ENCODE results near the gene SLC26A11.

Gene SLC26A11

GRCh38 chr17:80180192-80180591 is 40.0 kb upstream of the SLC26A11 start:
- no peak for DNase-seq (ENCODE audit: extremely low read depth, low read depth)
- no peak for TF ChIP-seq CTCF (IDR thresholded peaks at IDR 0.05; ENCODE audit: low read depth, low read length, missing control alignments)
- H3K4me3 ChIP-seq (replicated peaks; ENCODE audit: low read depth, low read length), result no peak overlapping the region

- TF ChIP-seq CTCF (IDR thresholded peaks at IDR 0.05; ENCODE audit: low read depth, low read length, missing control alignments), result no peak
Observed at GRCh38 chr17:80181431-80181830, 38.8 kb upstream of the SLC26A11 start.

GRCh38 chr17:80182118-80182844 is 37.9 kb upstream of the SLC26A11 start:
- DNase-seq (ENCODE audit: extremely low read depth, low read depth), result no peak
- TF ChIP-seq CTCF (IDR thresholded peaks at IDR 0.05; ENCODE audit: low read depth, low read length, missing control alignments), result no peak
- H3K4me3 ChIP-seq (replicated peaks; ENCODE audit: low read depth, low read length), result no peak overlapping the region

More at GRCh38 chr17:80181431-80181830, 38.8 kb upstream of the SLC26A11 start:
- H3K4me3 ChIP-seq (replicated peaks; ENCODE audit: low read depth, low read length), result no peak overlapping the region
- no peak for DNase-seq (ENCODE audit: extremely low read depth, low read depth)

GRCh38 chr17:80182845-80183223 is 37.4 kb upstream of the SLC26A11 start:
- DNase-seq (ENCODE audit: extremely low read depth, low read depth), result no peak
- H3K4me3 ChIP-seq (replicated peaks; ENCODE audit: low read depth, low read length), result no peak overlapping the region
- no peak for TF ChIP-seq CTCF (IDR thresholded peaks at IDR 0.05; ENCODE audit: low read depth, low read length, missing control alignments)

GRCh38 chr17:80183581-80184422 is 36.4 kb upstream of the SLC26A11 start:
- no peak overlapping the region for H3K4me3 ChIP-seq (replicated peaks; ENCODE audit: low read depth, low read length)
- no peak for DNase-seq (ENCODE audit: extremely low read depth, low read depth)
- TF ChIP-seq CTCF (IDR thresholded peaks at IDR 0.05; ENCODE audit: low read depth, low read length, missing control alignments), result no peak

- no peak for TF ChIP-seq CTCF (IDR thresholded peaks at IDR 0.05; ENCODE audit: low read depth, low read length, missing control alignments)
- DNase-seq (ENCODE audit: extremely low read depth, low read depth), result no peak
- no peak overlapping the region for H3K4me3 ChIP-seq (replicated peaks; ENCODE audit: low read depth, low read length)
Observed at GRCh38 chr17:80184423-80184714, 35.9 kb upstream of the SLC26A11 start.
